BLaER1 treated with 17β-estradiol and CSF1 and Interleukin-3, amounts not matched to agents 10 nM and 100 nM (cell line): ENCODE data around the gene IGHMBP2.
"Not testable (repeated sequence)": the region's sequence is repeated elsewhere in the genome, so short reads cannot be mapped to it uniquely, and the experiment has no call there.

ENCODE experiments used
- H3K27ac ChIP-seq, 11 experiments: shearing (Covaris generic); formaldehyde crosslinking; 2 replicates each; pipeline ENCODE4 v1.8.1; 2022
- H3K27me3 ChIP-seq, 11 experiments: shearing (Covaris generic); formaldehyde crosslinking; 2 replicates each; pipeline ENCODE4 v1.8.1; 2022
- H3K36me3 ChIP-seq, 11 experiments: shearing (Covaris generic); formaldehyde crosslinking; 2 replicates each; pipeline ENCODE4 v1.8.1; 2022
- H3K4me1 ChIP-seq, 10 experiments: shearing (Covaris generic); formaldehyde crosslinking; 2 replicates each; pipeline ENCODE4 v1.8.1; 2022
- H3K4me2 ChIP-seq, 11 experiments: shearing (Covaris generic); formaldehyde crosslinking; 2 replicates each; pipeline ENCODE4 v1.8.1; 2022
- H3K4me3 ChIP-seq, 10 experiments: shearing (Covaris generic); formaldehyde crosslinking; 2 replicates each; pipeline ENCODE4 v1.8.1; 2022
- H3K9ac ChIP-seq, 11 experiments: shearing (Covaris generic); formaldehyde crosslinking; 2 replicates each; pipeline ENCODE4 v1.8.1; 2022
- H3K9me3 ChIP-seq, 11 experiments: shearing (Covaris generic); formaldehyde crosslinking; replicated peaks in 1 of 11; 2 replicates each; pipeline ENCODE4 v1.8.1; 2022
- H4K20me1 ChIP-seq, 11 experiments: shearing (Covaris generic); formaldehyde crosslinking; 2 replicates each; pipeline ENCODE4 v1.8.1; 2022
- Cebpa-rat ChIP-seq, 11 experiments: shearing (Covaris generic); IDR thresholded peaks; 2 replicates each; pipeline ENCODE4 v1.8.1; 2022

Gene IGHMBP2

GRCh38 chr11:68903288-68904247 is at the start of gene IGHMBP2, which contains the start of gene MRPL21:
IGHMBP2 (plus strand) TSS chr11:68903891; CDS start chr11:68903953, 62 bp downstream.
MRPL21 (minus strand) TSS chr11:68903832; CDS start chr11:68903810, 22 bp downstream.
- no peak for TF ChIP-seq Cebpa-rat (IDR thresholded peaks at IDR 0.05)
- Histone ChIP-seq H3K4me1 (peaks cover 26 to 40% (median 35%) of the 10 kb centered on the region in 10 experiments), H3K9me3 (no peaks in the 10 kb centered on the region), H3K27ac (peak within 1 kb of the TSS; percentile 77 to 90 (median 84)), H4K20me1 (peaks cover 0 to 66% (median 44%) of the 10 kb centered on the region in 11 experiments; a peak in 21 of 22 replicates), H3K9ac (peak within 1 kb of the TSS; percentile 88 to 97 (median 91)), H3K4me2 (peak within 1 kb of the TSS; percentile 82 to 98 (median 91)), H3K4me3 (peak within 1 kb of the TSS; percentile 83 to 98 (median 92)), H3K36me3 (peaks cover 41 to 61% (median 51%) of the 10 kb centered on the region in 11 experiments), H3K27me3 (no peaks in the 10 kb centered on the region)

- Histone ChIP-seq H3K27ac (no peak overlapping the region), H3K36me3 (no peaks in the 10 kb centered on the region), H3K9ac (no peak overlapping the region), H3K9me3 (peaks cover 0 to 9% (median 5%) of the 10 kb centered on the region in 11 experiments; a peak in 8 of 22 replicates), H3K4me2 (peak overlapping the region in 7 of 11 experiments; percentile 79 to 90 (median 84); a peak in 12 of 22 replicates), H3K27me3 (peaks cover 45 to 64% (median 59%) of the 10 kb centered on the region in 11 experiments), H3K4me3 (peak overlapping the region in 4 of 10 experiments; percentile 53 to 71 (median 61); a peak in 7 of 20 replicates), H4K20me1 (peaks cover 0 to 16% (median 5%) of the 10 kb centered on the region in 11 experiments; a peak in 8 of 22 replicates), H3K4me1 (peaks cover 0 to 13% (median 9%) of the 10 kb centered on the region in 10 experiments; a peak in 15 of 20 replicates)
- TF ChIP-seq Cebpa-rat (IDR thresholded peaks at IDR 0.05), result no peak
Measured at GRCh38 chr11:68854273-68854958, 49.3 kb upstream of the IGHMBP2 start.

GRCh38 chr11:68855205-68855981 is 48.3 kb upstream of the IGHMBP2 start:
- H3K4me3 ChIP-seq, result peak overlapping the region; percentile 39 to 71 (median 54); a peak in 19 of 20 replicates
- no peak for TF ChIP-seq Cebpa-rat (IDR thresholded peaks at IDR 0.05)
- no peak overlapping the region for H3K27ac ChIP-seq
- peaks cover 45 to 64% (median 59%) of the 10 kb centered on the region in 11 experiments for H3K27me3 ChIP-seq
- peak overlapping the region; percentile 66 to 95 (median 83) for H3K4me2 ChIP-seq
- peaks cover 0 to 13% (median 9%) of the 10 kb centered on the region in 10 experiments; a peak in 15 of 20 replicates for H3K4me1 ChIP-seq
- peak overlapping the region in 7 of 11 experiments; percentile 37 to 55 (median 48); a peak in 9 of 22 replicates for H3K9ac ChIP-seq
- H4K20me1 ChIP-seq, result peaks cover 0 to 16% (median 5%) of the 10 kb centered on the region in 11 experiments; a peak in 8 of 22 replicates
- H3K9me3 ChIP-seq, result peaks cover 1 to 15% (median 11%) of the 10 kb centered on the region in 11 experiments; a peak in 13 of 22 replicates
- no peaks in the 10 kb centered on the region for H3K36me3 ChIP-seq

- peaks cover 0 to 13% (median 9%) of the 10 kb centered on the region in 10 experiments; a peak in 15 of 20 replicates for H3K4me1 ChIP-seq
- not testable (repeated sequence) for H3K27ac ChIP-seq, H3K9ac ChIP-seq, H3K36me3 ChIP-seq, H3K4me2 ChIP-seq, H3K4me3 ChIP-seq
- peaks cover 45 to 64% (median 59%) of the 10 kb centered on the region in 11 experiments for H3K27me3 ChIP-seq
- peaks cover 0 to 16% (median 5%) of the 10 kb centered on the region in 11 experiments; a peak in 8 of 22 replicates for H4K20me1 ChIP-seq
- peaks cover 5 to 26% (median 14%) of the 10 kb centered on the region in 11 experiments; a peak in 14 of 22 replicates for H3K9me3 ChIP-seq
Measured at GRCh38 chr11:68856425-68857030, 47.2 kb upstream of the IGHMBP2 start.

- Histone ChIP-seq H3K9me3 (peaks cover 5 to 26% (median 14%) of the 10 kb centered on the region in 11 experiments; a peak in 14 of 22 replicates), H3K27ac (no peak overlapping the region), H3K9ac (no peak overlapping the region), H3K27me3 (peaks cover 45 to 61% (median 56%) of the 10 kb centered on the region in 11 experiments), H3K36me3 (no peaks in the 10 kb centered on the region), H3K4me1 (peaks cover 0 to 13% (median 9%) of the 10 kb centered on the region in 10 experiments; a peak in 15 of 20 replicates), H3K4me2 (no peak overlapping the region), H4K20me1 (peaks cover 0 to 16% (median 5%) of the 10 kb centered on the region in 11 experiments; a peak in 8 of 22 replicates), H3K4me3 (no peak overlapping the region)
- TF ChIP-seq Cebpa-rat (IDR thresholded peaks at IDR 0.05), result no peak
Measured at GRCh38 chr11:68857037-68857586, 46.6 kb upstream of the IGHMBP2 start.

- peaks cover 28 to 41% (median 36%) of the 10 kb centered on the region in 11 experiments for H3K27me3 ChIP-seq
- peaks cover 20 to 46% (median 32%) of the 10 kb centered on the region in 11 experiments for H3K9me3 ChIP-seq
- no peak for TF ChIP-seq Cebpa-rat (IDR thresholded peaks at IDR 0.05)
- no peak overlapping the region for H3K27ac ChIP-seq
- H3K4me2 ChIP-seq, result no peak overlapping the region
- H3K4me1 ChIP-seq, result peaks cover 0 to 13% (median 9%) of the 10 kb centered on the region in 10 experiments; a peak in 15 of 20 replicates
- H3K4me3 ChIP-seq, result no peak overlapping the region
- H3K9ac ChIP-seq, result no peak overlapping the region
- peaks cover 0 to 6% (median 4%) of the 10 kb centered on the region in 11 experiments; a peak in 4 of 22 replicates for H3K36me3 ChIP-seq
- H4K20me1 ChIP-seq, result peaks cover 0 to 16% (median 5%) of the 10 kb centered on the region in 11 experiments; a peak in 8 of 22 replicates
Measured at GRCh38 chr11:68859123-68859522, 44.6 kb upstream of the IGHMBP2 start.

- no peaks in the 10 kb centered on the region; a peak in 1 of 22 replicates for H4K20me1 ChIP-seq
- H3K27me3 ChIP-seq, result peaks cover 0 to 8% (median 3%) of the 10 kb centered on the region in 11 experiments; a peak in 12 of 22 replicates
- no peak overlapping the region for H3K9ac ChIP-seq
- H3K9me3 ChIP-seq, result peaks cover 23 to 54% (median 36%) of the 10 kb centered on the region in 11 experiments
- no peak for TF ChIP-seq Cebpa-rat (IDR thresholded peaks at IDR 0.05)
- H3K4me3 ChIP-seq, result no peak overlapping the region
- peaks cover 0 to 7% (median 5%) of the 10 kb centered on the region in 11 experiments; a peak in 4 of 22 replicates for H3K36me3 ChIP-seq
- no peak overlapping the region for H3K4me2 ChIP-seq
- peaks cover 0 to 11% (median 9%) of the 10 kb centered on the region in 10 experiments; a peak in 13 of 20 replicates for H3K4me1 ChIP-seq
- H3K27ac ChIP-seq, result no peak overlapping the region
Measured at GRCh38 chr11:68862421-68862820, 41.3 kb upstream of the IGHMBP2 start.
